Measurements from ENCODE around the gene METAP1.

- TF ChIP-seq, protein P1, sequence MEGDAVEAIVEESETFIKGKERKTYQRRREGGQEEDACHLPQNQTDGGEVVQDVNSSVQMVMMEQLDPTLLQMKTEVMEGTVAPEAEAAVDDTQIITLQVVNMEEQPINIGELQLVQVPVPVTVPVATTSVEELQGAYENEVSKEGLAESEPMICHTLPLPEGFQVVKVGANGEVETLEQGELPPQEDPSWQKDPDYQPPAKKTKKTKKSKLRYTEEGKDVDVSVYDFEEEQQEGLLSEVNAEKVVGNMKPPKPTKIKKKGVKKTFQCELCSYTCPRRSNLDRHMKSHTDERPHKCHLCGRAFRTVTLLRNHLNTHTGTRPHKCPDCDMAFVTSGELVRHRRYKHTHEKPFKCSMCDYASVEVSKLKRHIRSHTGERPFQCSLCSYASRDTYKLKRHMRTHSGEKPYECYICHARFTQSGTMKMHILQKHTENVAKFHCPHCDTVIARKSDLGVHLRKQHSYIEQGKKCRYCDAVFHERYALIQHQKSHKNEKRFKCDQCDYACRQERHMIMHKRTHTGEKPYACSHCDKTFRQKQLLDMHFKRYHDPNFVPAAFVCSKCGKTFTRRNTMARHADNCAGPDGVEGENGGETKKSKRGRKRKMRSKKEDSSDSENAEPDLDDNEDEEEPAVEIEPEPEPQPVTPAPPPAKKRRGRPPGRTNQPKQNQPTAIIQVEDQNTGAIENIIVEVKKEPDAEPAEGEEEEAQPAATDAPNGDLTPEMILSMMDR (conservative IDR thresholded peaks at IDR 0.05), result no peak
- no peak for TF ChIP-seq ZFX (IDR thresholded peaks at IDR 0.05)
These were observed 37.5 kb upstream of the METAP1 start for GRCh38 chr4:98958065-98958464.

All from C4-2B (cell line).